ENCODE data around the gene DCST1.
"Not testable (repeated sequence)": the region's sequence is repeated elsewhere in the genome, so short reads cannot be mapped to it uniquely, and the experiment has no call there.

GRCh38 chr1:154995301-154995983 lies 38.2 kb upstream of the DCST1 start:
- TF ChIP-seq EZH2phosphoT487 (conservative IDR thresholded peaks at IDR 0.05; ENCODE audit: low read length); CTCF (IDR thresholded peaks at IDR 0.05; ENCODE audit: insufficient read depth, low read length, poor library complexity, severe bottlenecking): not testable (repeated sequence)
